GM12864 (cell line): ENCODE results near the gene NCF4.

Source experiments
- DNase-seq: peaks from one replicate; pipeline ENCODE4 v3.0.0-alpha.2; 2011; ENCODE audit warnings: low read depth
- H3K4me3 ChIP-seq: 2 replicates; pipeline ENCODE4 v1.5.1; 2011; ENCODE audit warnings: mild to moderate bottlenecking, low read depth, low read length, control low read depth
- CTCF ChIP-seq: IDR thresholded peaks from 2 replicates; pipeline ENCODE4 v1.5.1; 2011; ENCODE audit warnings: low read depth, mild to moderate bottlenecking, moderate library complexity, low read length, control low read depth, inconsistent platforms; ENCODE audit errors: missing control alignments

The NCF4 gene

GRCh38 chr22:36838119-36839030, 22.4 kb upstream of the NCF4 start:
- TF ChIP-seq CTCF: no peak
- DNase-seq: no peak
- no peak overlapping the region for H3K4me3 ChIP-seq

GRCh38 chr22:36839356-36840073, 21.3 kb upstream of the NCF4 start:
- no peak for DNase-seq
- TF ChIP-seq CTCF: no peak
- no peak overlapping the region for H3K4me3 ChIP-seq

GRCh38 chr22:36840106-36840505, 20.7 kb upstream of the NCF4 start:
- no peak for DNase-seq
- H3K4me3 ChIP-seq: no peak overlapping the region
- TF ChIP-seq CTCF: no peak

- no peak overlapping the region for H3K4me3 ChIP-seq
- DNase-seq: no peak
- TF ChIP-seq CTCF: no peak
Measured at GRCh38 chr22:36846271-36846670, 14.5 kb upstream of the NCF4 start.

- no peak for TF ChIP-seq CTCF
- no peak overlapping the region for H3K4me3 ChIP-seq
Measured at GRCh38 chr22:36846949-36847348, 13.9 kb upstream of the NCF4 start.

GRCh38 chr22:36850056-36850455, 10.8 kb upstream of the NCF4 start:
- DNase-seq: no peak
- TF ChIP-seq CTCF: no peak
- H3K4me3 ChIP-seq: no peak overlapping the region

More at GRCh38 chr22:36846949-36847348, 13.9 kb upstream of the NCF4 start:
- DNase-seq: no peak
